AG04450 (cell line): ENCODE data around the gene CMC4. TPM values are rescaled to one million over a fixed set of nuclear protein-coding genes. Genes with fewer than 3 reads are reported as not detected.

Experiments used
- CTCF ChIA-PET: fragments of 300-600, 350-600 bp; formaldehyde crosslinking; extraction: SDS; loops from one replicate; lab custom pipeline; 2022; ENCODE audit warnings: antibody characterized with exemption, inconsistent platforms; lab: Charles Lee
- POLR2A ChIA-PET: fragments of 350-600 bp; formaldehyde crosslinking; extraction: SDS; loops from one replicate; lab custom pipeline; 2021; ENCODE audit warnings: antibody characterized with exemption, inconsistent platforms; lab: Yijun Ruan, JAX
- DNase-seq: peaks from one replicate; pipeline ENCODE4 v3.0.0-alpha.2; 2011; ENCODE audit warnings: low read depth, low spot score
- H3K27ac ChIP-seq: one replicate; pipeline ENCODE4 v1.5.1; 2012; ENCODE audit warnings: low read depth, low read length, control low read depth
- H3K27me3 ChIP-seq: one replicate; pipeline ENCODE4 v1.6.0; 2012; ENCODE audit warnings: low read length; ENCODE audit not compliant: control insufficient read depth, insufficient read depth
- H3K4me3 ChIP-seq: 2 replicates; pipeline ENCODE4 v1.5.1; 2011; ENCODE audit warnings: mild to moderate bottlenecking, low read depth, low read length, control low read depth
- H3K9me3 ChIP-seq: 2 replicates; pipeline ENCODE4 v1.5.1; 2012; ENCODE audit warnings: low read length; ENCODE audit not compliant: control insufficient read depth, insufficient read depth
- CTCF ChIP-seq: IDR thresholded peaks from 2 replicates; pipeline ENCODE4 v1.5.1; 2011; ENCODE audit warnings: low read depth, low read length, control low read depth, inconsistent platforms
- polyA plus RNA-seq: library from polyadenylated mRNA; depleted of rRNA; stranded (reverse); fragments of >200 nt; gene quantifications from 2 replicates; pipeline ENCODE4 v1.2.3, GENCODE V29; 2011; rRNA removed

The CMC4 gene
- polyA plus RNA-seq, 1 experiment: 10.1 TPM

GRCh38 chrX:155020591-155020990 is 50.3 kb downstream of the CMC4 start:
- no peak overlapping the region for H3K4me3 ChIP-seq
- peaks cover 6% of the 10 kb centered on the region for H3K27me3 ChIP-seq
- no peaks in the 10 kb centered on the region for H3K9me3 ChIP-seq
- CTCF ChIA-PET: no interaction called here
- no peak for DNase-seq
- H3K27ac ChIP-seq: no peak overlapping the region
- POLR2A ChIA-PET: no interaction called here
- TF ChIP-seq CTCF: no peak

Other genes starting within 250 kb of the CMC4 start
- not detected in 2 replicates for gene SMIM9, start 236.5 kb downstream of the CMC4 start, polyA plus RNA-seq
- gene F8A1, start 184.8 kb downstream of the CMC4 start, polyA plus RNA-seq: 0.94 and 1.5 TPM in 2 replicates
- gene F8, start 48.4 kb downstream of the CMC4 start, polyA plus RNA-seq: 1.4 and 1.8 TPM in 2 replicates
- gene FUNDC2, start 44.3 kb downstream of the CMC4 start, polyA plus RNA-seq: 83.9 and 93.0 TPM in 2 replicates
- 10.5 and 17.4 TPM in 2 replicates for gene MTCP1, start within 50 bp of the CMC4 start, polyA plus RNA-seq
- 18.7 and 23.0 TPM in 2 replicates for gene BRCC3, start 372 bp upstream of the CMC4 start, polyA plus RNA-seq
- 46.7 and 61.4 TPM in 2 replicates for gene VBP1, start 145.3 kb upstream of the CMC4 start, polyA plus RNA-seq
- 0.94 and 1.0 TPM in 2 replicates for gene RAB39B, start 193.4 kb upstream of the CMC4 start, polyA plus RNA-seq